RWPE2 (cell line): ENCODE measurements around the gene CDHR3.

Source experiments
- ATAC-seq: fragments of 200-7000 bp; cut with Tn5 transposase; 3 replicates; pipeline ENCODE4 v1.9.1; 2021; ENCODE audit warnings: low read depth
- DNase-seq: peaks from one replicate; pipeline ENCODE4 v3.0.0-alpha.2; 2020; ENCODE audit warnings: low spot score
- H3K27ac ChIP-seq: fragments of 450-650 bp; 2 replicates; pipeline ENCODE4 v1.5.1; 2017; ENCODE audit warnings: mild to moderate bottlenecking; ENCODE audit not compliant: poor library complexity, severe bottlenecking
- H3K27me3 ChIP-seq: fragments of 250-450 bp; sonication (Bioruptor Pico); 2 replicates; pipeline ENCODE4 v1.5.1; 2021; ENCODE audit warnings: mild to moderate bottlenecking, moderate library complexity; ENCODE audit not compliant: insufficient read depth, poor library complexity, severe bottlenecking
- H3K36me3 ChIP-seq: fragments of 250-450 bp; sonication (Bioruptor Pico); 2 replicates; pipeline ENCODE4 v1.5.1; 2020; ENCODE audit warnings: low read depth, mild to moderate bottlenecking, moderate library complexity
- H3K4me1 ChIP-seq: fragments of 250-450 bp; sonication (Bioruptor Pico); 2 replicates; pipeline ENCODE4 v1.5.1; 2021; ENCODE audit warnings: mild to moderate bottlenecking, moderate library complexity; ENCODE audit not compliant: insufficient read depth, poor library complexity, severe bottlenecking
- H3K4me3 ChIP-seq: fragments of 250-450 bp; sonication (Bioruptor Pico); 2 replicates; pipeline ENCODE4 v1.5.1; 2021; ENCODE audit warnings: mild to moderate bottlenecking, moderate library complexity; ENCODE audit not compliant: severe bottlenecking
- H3K9me3 ChIP-seq: fragments of 250-450 bp; sonication (Bioruptor Pico); 2 replicates; pipeline ENCODE4 v1.5.1; 2021; ENCODE audit warnings: mild to moderate bottlenecking, moderate library complexity; ENCODE audit not compliant: severe bottlenecking
- TF ChIP-seq, protein P1 (sequence below): fragments of 450-650 bp; IDR thresholded peaks from one replicate; pipeline ENCODE4 v1.5.1; 2017; ENCODE audit warnings: mild to moderate bottlenecking, moderate library complexity; ENCODE audit not compliant: poor library complexity, severe bottlenecking

The CDHR3 gene

DNA sequence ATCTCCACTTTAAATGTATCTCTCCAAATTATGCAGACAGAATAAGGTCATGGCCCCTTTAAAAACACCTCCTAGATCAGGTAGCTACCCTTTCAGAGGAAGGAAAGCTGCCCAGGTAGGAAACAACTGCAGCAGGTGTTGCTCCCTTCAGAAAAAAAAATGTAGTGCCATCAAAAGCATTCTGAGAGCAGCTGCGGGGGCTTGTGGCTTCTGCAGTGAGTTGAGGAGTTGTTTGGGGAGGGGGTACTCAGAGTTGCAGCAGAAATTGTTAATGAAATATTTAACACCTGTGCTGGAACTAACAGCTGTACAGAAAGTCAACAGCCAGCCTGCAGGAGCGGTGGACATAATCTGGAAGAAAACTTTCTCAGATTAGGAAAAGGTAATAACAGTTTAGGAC, 24.0 kb downstream of the CDHR3 start:
- H3K27me3 ChIP-seq = peaks cover 16% of the 10 kb centered on the region
- DNase-seq = no peak
- no peaks in the 10 kb centered on the region for H3K9me3 ChIP-seq

DNA sequence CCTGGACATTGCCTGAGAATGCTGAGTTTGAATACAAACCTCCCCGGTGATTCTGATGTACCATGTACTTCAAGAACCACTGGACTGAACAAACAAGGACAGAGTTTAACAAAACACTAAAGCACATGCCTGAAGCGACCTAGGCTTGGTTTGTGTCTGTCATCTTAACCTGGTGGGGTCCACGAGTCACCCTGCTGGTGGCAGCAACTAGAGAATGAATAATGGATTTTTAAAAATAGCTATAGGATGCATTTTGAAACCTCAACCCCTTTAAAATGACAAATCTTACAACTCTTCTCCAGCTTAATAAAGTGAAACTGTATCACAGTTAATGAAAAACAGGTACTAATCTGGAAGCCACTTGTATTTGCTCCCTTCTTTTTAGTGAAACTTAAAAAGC, 25.2 kb downstream of the CDHR3 start:
- DNase-seq = no peak
- no peak for ATAC-seq
- no peak overlapping the region for H3K27ac ChIP-seq
- H3K9me3 ChIP-seq = no peaks in the 10 kb centered on the region
- peaks cover 16% of the 10 kb centered on the region for H3K27me3 ChIP-seq
- no peak overlapping the region for H3K4me3 ChIP-seq
- no peaks in the 10 kb centered on the region for H3K36me3 ChIP-seq
- TF ChIP-seq, protein P1, sequence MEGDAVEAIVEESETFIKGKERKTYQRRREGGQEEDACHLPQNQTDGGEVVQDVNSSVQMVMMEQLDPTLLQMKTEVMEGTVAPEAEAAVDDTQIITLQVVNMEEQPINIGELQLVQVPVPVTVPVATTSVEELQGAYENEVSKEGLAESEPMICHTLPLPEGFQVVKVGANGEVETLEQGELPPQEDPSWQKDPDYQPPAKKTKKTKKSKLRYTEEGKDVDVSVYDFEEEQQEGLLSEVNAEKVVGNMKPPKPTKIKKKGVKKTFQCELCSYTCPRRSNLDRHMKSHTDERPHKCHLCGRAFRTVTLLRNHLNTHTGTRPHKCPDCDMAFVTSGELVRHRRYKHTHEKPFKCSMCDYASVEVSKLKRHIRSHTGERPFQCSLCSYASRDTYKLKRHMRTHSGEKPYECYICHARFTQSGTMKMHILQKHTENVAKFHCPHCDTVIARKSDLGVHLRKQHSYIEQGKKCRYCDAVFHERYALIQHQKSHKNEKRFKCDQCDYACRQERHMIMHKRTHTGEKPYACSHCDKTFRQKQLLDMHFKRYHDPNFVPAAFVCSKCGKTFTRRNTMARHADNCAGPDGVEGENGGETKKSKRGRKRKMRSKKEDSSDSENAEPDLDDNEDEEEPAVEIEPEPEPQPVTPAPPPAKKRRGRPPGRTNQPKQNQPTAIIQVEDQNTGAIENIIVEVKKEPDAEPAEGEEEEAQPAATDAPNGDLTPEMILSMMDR = no peak
- H3K4me1 ChIP-seq = no peaks in the 10 kb centered on the region

More for the DNA sequence above, 24.0 kb downstream of the CDHR3 start:
- H3K36me3 ChIP-seq = no peaks in the 10 kb centered on the region
- no peak overlapping the region for H3K27ac ChIP-seq
- no peak overlapping the region for H3K4me3 ChIP-seq
- ATAC-seq = no peak
- H3K4me1 ChIP-seq = no peaks in the 10 kb centered on the region
- TF ChIP-seq, protein P1 = no peak

DNA sequence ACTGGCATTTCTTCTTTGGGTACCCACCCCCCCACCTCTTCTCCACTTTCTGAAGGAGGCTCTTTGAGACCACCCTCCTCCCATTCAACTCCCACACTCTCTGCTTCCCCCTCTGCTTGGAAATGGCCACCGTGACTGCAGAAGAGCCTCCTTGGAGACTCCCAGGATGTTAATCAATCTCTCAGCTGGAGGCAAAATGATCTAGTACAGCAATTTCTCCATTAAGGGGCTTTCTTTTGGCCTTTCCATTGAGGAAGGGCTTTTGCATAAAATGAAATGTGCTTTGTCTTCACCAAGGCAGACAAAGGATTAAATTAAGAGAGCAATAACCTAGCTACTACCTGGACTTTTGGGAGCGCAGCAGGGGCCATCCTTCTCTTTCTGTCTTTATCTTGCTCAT, 26.1 kb downstream of the CDHR3 start:
- Histone ChIP-seq H3K27me3 (peaks cover 16% of the 10 kb centered on the region), H3K27ac (no peak overlapping the region), H3K4me3 (no peak overlapping the region), H3K4me1 (no peaks in the 10 kb centered on the region), H3K9me3 (no peaks in the 10 kb centered on the region), H3K36me3 (no peaks in the 10 kb centered on the region)
- TF ChIP-seq, protein P1 = no peak
- no peak for ATAC-seq
- DNase-seq = no peak

DNA sequence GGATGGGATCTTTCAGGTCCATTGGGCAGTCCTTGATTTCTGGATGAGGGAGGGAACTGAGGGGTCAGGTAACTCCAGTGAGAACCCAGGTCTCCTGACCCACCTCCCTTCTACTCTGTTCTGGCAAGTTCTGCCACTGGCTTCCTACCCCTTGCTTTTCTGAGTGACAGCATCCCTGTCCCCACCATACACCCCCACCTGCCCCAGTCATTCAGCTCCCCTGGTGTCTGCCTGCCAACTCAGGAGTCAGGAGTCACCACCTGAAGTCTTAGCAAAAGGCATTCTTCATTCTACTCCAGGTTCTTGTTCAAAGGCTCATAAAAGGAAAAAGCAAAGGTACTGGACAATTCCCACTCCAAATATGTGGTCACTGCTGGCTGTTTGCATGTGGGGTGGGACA, 26.6 kb downstream of the CDHR3 start:
- TF ChIP-seq, protein P1 = no peak
- Histone ChIP-seq H3K4me1 (no peaks in the 10 kb centered on the region), H3K9me3 (no peaks in the 10 kb centered on the region), H3K27me3 (peaks cover 16% of the 10 kb centered on the region), H3K27ac (no peak overlapping the region), H3K36me3 (no peaks in the 10 kb centered on the region), H3K4me3 (no peak overlapping the region)
- DNase-seq (no peak), ATAC-seq (no peak)

DNA sequence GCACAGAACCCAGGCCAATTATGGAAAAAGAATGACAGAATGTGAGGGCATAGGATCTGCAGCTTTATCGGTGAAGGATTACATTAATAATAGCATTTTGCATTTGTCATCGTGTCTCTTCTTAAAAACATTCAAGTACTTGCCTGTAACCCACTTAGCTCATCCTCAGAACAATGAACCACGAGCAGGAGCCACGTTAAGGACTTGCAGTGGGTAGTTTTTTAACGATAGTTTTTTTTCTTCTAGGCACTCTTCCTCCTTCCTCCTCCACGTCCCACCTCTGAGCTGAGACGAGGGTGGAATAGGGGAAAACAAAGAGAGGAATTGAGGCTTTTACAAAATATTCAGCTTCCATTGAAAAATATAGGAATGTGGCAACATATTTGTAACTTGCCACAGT, 27.1 kb downstream of the CDHR3 start:
- no peaks in the 10 kb centered on the region for H3K36me3 ChIP-seq
- ATAC-seq = no peak
- H3K27ac ChIP-seq = no peak overlapping the region
- H3K27me3 ChIP-seq = peaks cover 16% of the 10 kb centered on the region
- no peaks in the 10 kb centered on the region for H3K4me1 ChIP-seq
- H3K4me3 ChIP-seq = no peak overlapping the region
- TF ChIP-seq, protein P1 = no peak
- DNase-seq = no peak
- H3K9me3 ChIP-seq = no peaks in the 10 kb centered on the region
